ENCODE results near the gene OCA2.

Gene OCA2

GRCh38 chr15:28096411-28096669 is 2.8 kb downstream of the OCA2 start:
- TF ChIP-seq CTCF (IDR thresholded peaks at IDR 0.05; ENCODE audit: low read depth, low read length), result no peak
- TF ChIP-seq MAX (IDR thresholded peaks at IDR 0.05; ENCODE audit: low read depth, low read length), result no peak
- no peak for TF ChIP-seq MYC (IDR thresholded peaks at IDR 0.05; ENCODE audit: low read depth, low read length)
- no peak for TF ChIP-seq POLR2A (IDR thresholded peaks at IDR 0.05; ENCODE audit: extremely low read depth, insufficient read length)
- no peak for DNase-seq (ENCODE audit: low read depth)
- peak overlapping the region; percentile 53 for H3K4me3 ChIP-seq (ENCODE audit: low read depth, low read length)

DNA sequence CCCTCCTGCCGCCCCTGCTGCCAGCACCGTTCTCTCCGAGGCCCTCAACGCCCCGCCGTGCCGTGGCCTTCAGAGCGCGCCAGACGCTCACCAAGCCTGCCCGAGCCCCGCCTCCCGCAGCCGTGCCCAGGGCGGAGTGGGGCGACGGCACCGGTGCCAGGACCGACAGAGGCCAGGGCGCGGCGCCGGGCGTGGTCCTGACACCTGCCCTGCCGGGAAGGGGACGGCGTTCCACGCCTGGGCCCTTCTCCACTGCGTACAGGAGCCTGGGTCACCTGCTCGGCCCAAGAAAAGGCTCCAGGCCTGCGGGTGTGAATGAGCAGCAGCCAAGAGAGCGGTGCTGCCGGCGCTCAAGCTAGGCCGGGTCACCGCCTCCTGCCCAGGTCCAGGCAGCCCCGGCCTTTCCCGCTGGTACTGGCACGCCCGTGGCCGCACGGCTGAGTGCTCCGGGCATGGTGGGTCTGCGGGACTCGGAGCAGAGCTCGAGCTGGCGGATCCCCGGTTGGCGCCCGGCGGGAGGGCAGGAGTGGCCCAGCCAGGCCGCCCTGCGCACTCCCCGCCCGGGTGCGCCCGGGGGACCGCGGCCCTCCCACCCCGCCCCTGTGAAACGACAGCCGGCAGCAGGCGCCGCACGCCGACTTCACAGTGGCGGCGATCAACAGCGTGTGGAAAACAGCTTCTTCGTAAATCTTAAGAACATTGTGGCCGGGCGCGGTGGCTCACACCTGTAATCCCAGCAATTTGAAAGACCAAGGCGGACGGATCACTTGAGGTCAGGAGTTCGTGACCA is 4.2 kb downstream of the OCA2 start:
- TF ChIP-seq MAX (IDR thresholded peaks at IDR 0.05; ENCODE audit: low read depth, low read length), result no peak
- TF ChIP-seq MYC (IDR thresholded peaks at IDR 0.05; ENCODE audit: low read depth, low read length), result no peak
- no peak for TF ChIP-seq POLR2A (IDR thresholded peaks at IDR 0.05; ENCODE audit: extremely low read depth, insufficient read length)
- TF ChIP-seq CTCF (IDR thresholded peaks at IDR 0.05; ENCODE audit: low read depth, low read length), result no peak

DNA sequence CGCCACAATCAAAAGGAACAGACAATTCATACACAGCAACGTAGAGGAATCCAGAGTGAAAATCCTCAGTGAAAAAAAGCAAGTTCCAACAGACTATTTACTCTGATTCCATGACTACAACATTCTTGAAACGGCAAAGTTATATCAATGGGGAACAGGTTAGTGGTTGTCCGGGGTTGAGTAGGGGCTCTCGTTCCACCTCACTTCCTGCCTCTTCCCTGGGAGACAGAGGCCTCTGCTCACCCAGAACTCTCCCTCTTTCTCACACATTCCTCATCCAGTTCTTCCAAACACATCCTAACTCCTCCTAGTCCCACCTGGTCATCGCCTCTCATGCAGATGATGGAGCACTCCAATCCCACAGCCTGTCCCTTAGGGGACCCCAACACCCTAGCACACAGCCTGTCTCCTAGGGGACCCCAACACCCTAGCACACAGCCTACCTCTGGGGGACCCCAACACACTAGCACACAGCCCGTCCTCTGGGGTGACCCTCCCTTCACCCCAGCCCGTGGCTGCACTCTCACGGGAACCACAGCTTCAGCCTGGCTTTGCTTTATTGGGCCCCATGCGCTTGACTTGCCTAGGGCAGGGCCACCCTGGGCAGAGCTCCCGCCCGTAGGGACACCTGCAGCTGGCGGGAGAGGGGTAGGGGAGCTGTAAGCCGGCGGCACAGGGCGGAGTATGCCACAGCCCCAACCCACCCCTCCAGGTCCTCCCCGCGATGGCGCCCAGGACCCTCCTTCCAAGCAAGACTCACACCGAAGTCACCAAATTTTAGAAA is 5.2 kb downstream of the OCA2 start:
- H3K4me3 ChIP-seq (ENCODE audit: low read depth, low read length), result no peak overlapping the region
- no peak for TF ChIP-seq POLR2A (IDR thresholded peaks at IDR 0.05; ENCODE audit: extremely low read depth, insufficient read length)
- TF ChIP-seq CTCF (IDR thresholded peaks at IDR 0.05; ENCODE audit: low read depth, low read length), result no peak
- no peak for TF ChIP-seq MYC (IDR thresholded peaks at IDR 0.05; ENCODE audit: low read depth, low read length)
- no peak for TF ChIP-seq MAX (IDR thresholded peaks at IDR 0.05; ENCODE audit: low read depth, low read length)
- DNase-seq (ENCODE audit: low read depth), result no peak

More for the DNA sequence above, 4.2 kb downstream of the OCA2 start:
- H3K4me3 ChIP-seq (ENCODE audit: low read depth, low read length), result no peak overlapping the region
- DNase-seq (ENCODE audit: low read depth), result no peak

- TF ChIP-seq CTCF (IDR thresholded peaks at IDR 0.05; ENCODE audit: low read depth, low read length) (no peak), MYC (IDR thresholded peaks at IDR 0.05; ENCODE audit: low read depth, low read length) (no peak), POLR2A (IDR thresholded peaks at IDR 0.05; ENCODE audit: extremely low read depth, insufficient read length) (no peak), MAX (IDR thresholded peaks at IDR 0.05; ENCODE audit: low read depth, low read length) (no peak)
- no peak for DNase-seq (ENCODE audit: low read depth)
- H3K4me3 ChIP-seq (ENCODE audit: low read depth, low read length), result no peak overlapping the region
Measured at GRCh38 chr15:28091313-28091712, 7.8 kb downstream of the OCA2 start.

DNA sequence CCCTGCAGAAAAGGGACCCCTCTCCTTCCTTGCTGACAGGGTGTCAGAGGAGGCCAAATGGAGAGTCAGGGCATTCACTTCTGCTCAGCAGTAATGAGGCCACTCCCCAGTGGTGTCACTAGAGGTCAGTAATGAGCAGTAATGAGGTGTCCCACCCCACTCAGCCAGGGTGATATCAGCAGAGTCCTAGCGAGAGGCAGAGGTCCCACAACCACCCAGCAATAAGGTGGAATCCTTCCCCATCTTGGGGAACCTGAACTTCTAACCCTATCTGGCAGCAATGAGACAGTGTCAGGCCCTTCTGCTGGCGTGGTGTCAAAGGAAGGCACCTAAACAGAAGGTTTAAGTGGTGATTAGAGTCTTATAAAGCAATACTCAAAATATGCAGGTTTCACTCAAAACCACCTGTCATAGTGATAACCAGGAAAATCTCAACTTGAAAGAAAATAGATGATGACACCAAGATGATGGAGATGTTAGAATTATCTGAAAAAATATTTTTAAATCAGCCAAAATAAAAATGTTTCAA is 12.9 kb downstream of the OCA2 start:
- DNase-seq (ENCODE audit: low read depth), result peak; percentile 67
- TF ChIP-seq MYC (IDR thresholded peaks at IDR 0.05; ENCODE audit: low read depth, low read length) (no peak), POLR2A (IDR thresholded peaks at IDR 0.05; ENCODE audit: extremely low read depth, insufficient read length) (no peak), MAX (IDR thresholded peaks at IDR 0.05; ENCODE audit: low read depth, low read length) (0 out of 2 replicates have a peak, but pooled peaks have one; percentile 24), CTCF (IDR thresholded peaks at IDR 0.05; ENCODE audit: low read depth, low read length) (peak; percentile 82)
- H3K4me3 ChIP-seq (ENCODE audit: low read depth, low read length), result no peak overlapping the region

Data from NB4 (cell line).